Left colon (tissue), 2 donors: ENCODE data around the gene MRPS34. TPM values are rescaled to one million over a fixed set of nuclear protein-coding genes. Genes with fewer than 3 reads are reported as not detected.
"Not testable (repeated sequence)": the region's sequence is repeated elsewhere in the genome, so short reads cannot be mapped to it uniquely, and the experiment has no call there.

ENCODE experiments used
- ATAC-seq: fragments of 200-7000 bp; cut with Tn5 transposase; one replicate; pipeline ENCODE4 v1.9.1; 2020; ENCODE audit warnings: mild to moderate bottlenecking, moderate library complexity
- DNase-seq, 2 donors: peaks; one replicate each; pipeline ENCODE4 v3.0.0-alpha.2; 2020
- intact Hi-C, 2 donors: fragments of 100-400 bp; cut with DNase I in 1 of 2; cut with micrococcal nuclease in 1 of 2; formaldehyde crosslinking; loops; one replicate each; pipeline versions ENCODE4 v1.11.2 to v1.14.0; 2022; cut with DNase I, micrococcal nuclease
- total RNA-seq, 2 donors: library from RNA; stranded (reverse); fragmentation: NEBNext Ultra II Directional; extraction: Animal tissue kit (Norgen Biotek cat#: 25700); gene quantifications; one replicate each; pipeline ENCODE4 v1.2.1, GENCODE V29; 2021
- donor health status: DM: no; HTN: no; CAD: no.
- donor health status: DM: yes; HTN: yes; CAD: no.

MRPS34 gene
- total RNA-seq, 2 donors from 2014 or later = 103 to 133 TPM

GRCh38 chr16:1744338-1744840 is 28.5 kb downstream of the MRPS34 start:
- intact Hi-C loops = no loop called here
- ATAC-seq (no peak), DNase-seq (no peak)

- ATAC-seq (no peak), DNase-seq (no peak)
- intact Hi-C loops = no loop called here
Measured at GRCh38 chr16:1743376-1744337, 29.3 kb downstream of the MRPS34 start.

- intact Hi-C loops = no loop called here
- ATAC-seq (no peak), DNase-seq (no peak)
Measured at GRCh38 chr16:1741553-1742165, 31.3 kb downstream of the MRPS34 start.

- no peak for ATAC-seq
Measured at GRCh38 chr16:1740781-1741490, 32.0 kb downstream of the MRPS34 start.

GRCh38 chr16:1740234-1740633 is 32.7 kb downstream of the MRPS34 start:
- intact Hi-C loops = no loop called here
- DNase-seq = no peak
- ATAC-seq = no peak

More at GRCh38 chr16:1740781-1741490, 32.0 kb downstream of the MRPS34 start:
- intact Hi-C loops = no loop called here
- DNase-seq = no peak

- intact Hi-C loops = no loop called here
- DNase-seq = no peak
- no peak for ATAC-seq
Measured at GRCh38 chr16:1734816-1735215, 38.1 kb downstream of the MRPS34 start.

GRCh38 chr16:1734123-1734522 is 38.8 kb downstream of the MRPS34 start:
- ATAC-seq = no peak
- intact Hi-C loops = no loop called here
- DNase-seq = no peak

GRCh38 chr16:1732551-1732987 is 40.4 kb downstream of the MRPS34 start:
- intact Hi-C loops, DNase-seq, ATAC-seq: not testable (repeated sequence)

- intact Hi-C loops = no loop called here
- DNase-seq (no peak), ATAC-seq (no peak)
Measured at GRCh38 chr16:1732071-1732470, 40.9 kb downstream of the MRPS34 start.

- ATAC-seq = no peak
- intact Hi-C loops = no loop called here
- DNase-seq = no peak
Measured at GRCh38 chr16:1731603-1732002, 41.3 kb downstream of the MRPS34 start.

GRCh38 chr16:1731073-1731472 is 41.9 kb downstream of the MRPS34 start:
- DNase-seq = no peak
- intact Hi-C loops = no loop called here
- ATAC-seq = no peak

- no peak for DNase-seq
- intact Hi-C loops = no loop called here
- no peak for ATAC-seq
Measured at GRCh38 chr16:1729445-1729844, 43.5 kb downstream of the MRPS34 start.

GRCh38 chr16:1729026-1729425 is 43.9 kb downstream of the MRPS34 start:
- intact Hi-C loops = no loop called here
- DNase-seq (no peak), ATAC-seq (no peak)

GRCh38 chr16:1727651-1728624 is 45.0 kb downstream of the MRPS34 start:
- intact Hi-C loops = no loop called here
- no peak for ATAC-seq
- DNase-seq = no peak

- intact Hi-C loops = no loop called here
- ATAC-seq = no peak
Measured at GRCh38 chr16:1726661-1727502, 46.1 kb downstream of the MRPS34 start.

GRCh38 chr16:1724491-1724890 is 48.4 kb downstream of the MRPS34 start:
- ATAC-seq = no peak
- intact Hi-C loops = no loop called here
- DNase-seq = no peak

More at GRCh38 chr16:1726661-1727502, 46.1 kb downstream of the MRPS34 start:
- no peak for DNase-seq

- ATAC-seq (peak; percentile 48), DNase-seq (peak in 1 of 2 donors; percentile 57)
- intact Hi-C loops = no loop called here
Measured at GRCh38 chr16:1723450-1724147, 49.3 kb downstream of the MRPS34 start.
